Measurements from ENCODE around the gene WNT2B.

GRCh38 chr1:112548547-112548946 is 39.8 kb downstream of the WNT2B start:
- TF ChIP-seq SIN3A (IDR thresholded peaks at IDR 0.05; ENCODE audit: borderline replicate concordance, insufficient read depth, low read depth, low read length) (no peak), POLR2AphosphoS5 (IDR thresholded peaks at IDR 0.05; ENCODE audit: low read depth, low read length) (no peak)

All from Panc1 (cell line).